Measurements from ENCODE around the gene PLBD2.
A peak's percentile ranks its signal among the peaks of the same experiment; 100 is the strongest.

PLBD2 gene

GRCh38 chr12:113333877-113334785, 24.3 kb upstream of the PLBD2 start:
- TF ChIP-seq CTCF (IDR thresholded peaks at IDR 0.05; ENCODE audit: control insufficient read depth, extremely low read depth, insufficient read depth), result no peak
- DNase-seq (ENCODE audit: low read depth), result no peak
- H3K4me3 ChIP-seq (ENCODE audit: low read depth, low read length), result peak overlapping the region; percentile 69

GRCh38 chr12:113334786-113335539, 23.4 kb upstream of the PLBD2 start, which contains the start of gene SLC8B1:
SLC8B1 (minus strand) TSS chr12:113335109; CDS start chr12:113332878, 2,231 bp downstream.
- DNase-seq (ENCODE audit: low read depth), result no peak
- peak within 1 kb of the TSS; percentile 69 for H3K4me3 ChIP-seq (ENCODE audit: low read depth, low read length)
- TF ChIP-seq CTCF (IDR thresholded peaks at IDR 0.05; ENCODE audit: control insufficient read depth, extremely low read depth, insufficient read depth), result no peak

GRCh38 chr12:113339540-113339939, 18.8 kb upstream of the PLBD2 start:
- DNase-seq (ENCODE audit: low read depth), result no peak
- no peak overlapping the region for H3K4me3 ChIP-seq (ENCODE audit: low read depth, low read length)
- no peak for TF ChIP-seq CTCF (IDR thresholded peaks at IDR 0.05; ENCODE audit: control insufficient read depth, extremely low read depth, insufficient read depth)

- no peak overlapping the region for H3K4me3 ChIP-seq (ENCODE audit: low read depth, low read length)
- no peak for TF ChIP-seq CTCF (IDR thresholded peaks at IDR 0.05; ENCODE audit: control insufficient read depth, extremely low read depth, insufficient read depth)
- no peak for DNase-seq (ENCODE audit: low read depth)
Observed at GRCh38 chr12:113340061-113340460, 18.3 kb upstream of the PLBD2 start.

GRCh38 chr12:113341535-113341934, 16.9 kb upstream of the PLBD2 start:
- TF ChIP-seq CTCF (IDR thresholded peaks at IDR 0.05; ENCODE audit: control insufficient read depth, extremely low read depth, insufficient read depth), result no peak

GRCh38 chr12:113345318-113345717, 13.1 kb upstream of the PLBD2 start:
- DNase-seq (ENCODE audit: low read depth), result no peak
- TF ChIP-seq CTCF (IDR thresholded peaks at IDR 0.05; ENCODE audit: control insufficient read depth, extremely low read depth, insufficient read depth), result no peak

More at GRCh38 chr12:113341535-113341934, 16.9 kb upstream of the PLBD2 start:
- no peak for DNase-seq (ENCODE audit: low read depth)
- H3K4me3 ChIP-seq (ENCODE audit: low read depth, low read length), result no peak overlapping the region

More at GRCh38 chr12:113345318-113345717, 13.1 kb upstream of the PLBD2 start:
- H3K4me3 ChIP-seq (ENCODE audit: low read depth, low read length), result no peak overlapping the region
